Immature natural killer cell (primary cell): ENCODE data around the gene APOL4. TPM values are rescaled to one million over a fixed set of nuclear protein-coding genes. Genes with fewer than 3 reads are reported as not detected.
A peak's percentile ranks its signal among the peaks of the same experiment; 100 is the strongest.
"Not testable (repeated sequence)": the region's sequence is repeated elsewhere in the genome, so short reads cannot be mapped to it uniquely, and the experiment has no call there.

Experiments
- DNase-seq, 3 donors: peaks; one replicate each; pipeline ENCODE4 v3.0.0; 2022; ENCODE audit warnings: mixed read lengths in 1 of 3
- H3K27ac Mint-ChIP-seq, 6 donors: one replicate each; pipeline ENCODE4 v1.8.0; 2020; ENCODE audit warnings: mixed read lengths in 6 of 6, mild to moderate bottlenecking in 5 of 6, inconsistent platforms in 4 of 6, moderate library complexity in 3 of 6
- H3K27me3 Mint-ChIP-seq, 3 donors: one replicate each; pipeline ENCODE4 v1.8.0; 2020 to 2021; ENCODE audit warnings: low read depth in 3 of 3, mild to moderate bottlenecking in 3 of 3, mixed read lengths in 3 of 3, moderate library complexity in 3 of 3, inconsistent platforms in 1 of 3
- H3K36me3 Mint-ChIP-seq, 3 donors: one replicate each; pipeline ENCODE4 v1.8.0; 2020; ENCODE audit warnings: mixed read lengths in 3 of 3, inconsistent platforms in 2 of 3, mild to moderate bottlenecking in 2 of 3
- H3K4me1 Mint-ChIP-seq, 2 donors: one replicate each; pipeline ENCODE4 v1.8.0; 2020; ENCODE audit warnings: inconsistent platforms in 2 of 2, mild to moderate bottlenecking in 2 of 2, mixed read lengths in 2 of 2, moderate library complexity in 1 of 2
- H3K4me3 Mint-ChIP-seq, 5 donors: one replicate each; pipeline ENCODE4 v1.8.0; 2020; ENCODE audit warnings: mild to moderate bottlenecking in 5 of 5, mixed read lengths in 5 of 5, inconsistent platforms in 3 of 5, moderate library complexity in 3 of 5
- H3K9me3 Mint-ChIP-seq, 6 donors: one replicate each; pipeline ENCODE4 v1.8.0; 2020; ENCODE audit warnings: mild to moderate bottlenecking in 6 of 6, mixed read lengths in 6 of 6, inconsistent platforms in 4 of 6, moderate library complexity in 3 of 6
- polyA plus RNA-seq, 3 donors: library from polyadenylated mRNA; unstranded; fragments of 300-500 nt; fragmentation: Illumina TruSeq; gene quantifications; one replicate each; pipeline ENCODE4 v1.2.3, GENCODE V29; 2021

Gene APOL4
- polyA plus RNA-seq, 3 donors from 2014 or later = 0.25 to 0.27 TPM; not detected in 1

- Mint-ChIP-seq H3K9me3 (no peaks in the 10 kb centered on the region), H3K4me3 (no peak overlapping the region), H3K27me3 (peaks cover 0 to 6% (median 5%) of the 10 kb centered on the region in 3 donors), H3K27ac (peak overlapping the region in 1 of 6 donors; percentile 39), H3K36me3 (no peaks in the 10 kb centered on the region), H3K4me1 (peaks cover 12 to 18% of the 10 kb centered on the region in 2 donors)
- no peak for DNase-seq
Measured at GRCh38 chr22:36197514-36198146, 4.0 kb downstream of the APOL4 start.

- peak overlapping the region in 1 of 6 donors; percentile 39 for H3K27ac Mint-ChIP-seq
- no peak for DNase-seq
- no peak overlapping the region for H3K4me3 Mint-ChIP-seq
- H3K4me1 Mint-ChIP-seq = peaks cover 12 to 18% of the 10 kb centered on the region in 2 donors
- H3K9me3 Mint-ChIP-seq = no peaks in the 10 kb centered on the region
- no peaks in the 10 kb centered on the region for H3K36me3 Mint-ChIP-seq
- H3K27me3 Mint-ChIP-seq = peaks cover 2 to 7% (median 7%) of the 10 kb centered on the region in 3 donors
Measured at GRCh38 chr22:36197065-36197440, 4.6 kb downstream of the APOL4 start.

- Mint-ChIP-seq H3K27me3 (peaks cover 3 to 7% (median 7%) of the 10 kb centered on the region in 3 donors), H3K36me3 (no peaks in the 10 kb centered on the region), H3K27ac (peak overlapping the region in 2 of 6 donors; percentile 17 to 40), H3K4me3 (no peak overlapping the region), H3K4me1 (peaks cover 12 to 18% of the 10 kb centered on the region in 2 donors), H3K9me3 (no peaks in the 10 kb centered on the region)
- no peak for DNase-seq
Measured at GRCh38 chr22:36196254-36197064, 5.2 kb downstream of the APOL4 start.

GRCh38 chr22:36194971-36195370 lies 6.6 kb downstream of the APOL4 start:
- no peaks in the 10 kb centered on the region for H3K9me3 Mint-ChIP-seq
- no peak overlapping the region for H3K27ac Mint-ChIP-seq
- DNase-seq = peak; percentile 28 to 50 (median 35)
- H3K4me3 Mint-ChIP-seq = no peak overlapping the region
- no peaks in the 10 kb centered on the region for H3K36me3 Mint-ChIP-seq
- H3K27me3 Mint-ChIP-seq = peaks cover 5 to 7% (median 7%) of the 10 kb centered on the region in 3 donors
- peaks cover 12 to 18% of the 10 kb centered on the region in 2 donors for H3K4me1 Mint-ChIP-seq

- DNase-seq = no peak
- H3K4me3 Mint-ChIP-seq = no peak overlapping the region
- H3K36me3 Mint-ChIP-seq = no peaks in the 10 kb centered on the region
- peaks cover 12 to 18% of the 10 kb centered on the region in 2 donors for H3K4me1 Mint-ChIP-seq
- no peaks in the 10 kb centered on the region for H3K9me3 Mint-ChIP-seq
- peaks cover 5 to 7% (median 7%) of the 10 kb centered on the region in 3 donors for H3K27me3 Mint-ChIP-seq
- H3K27ac Mint-ChIP-seq = peak overlapping the region in 1 of 6 donors; percentile 51
Measured at GRCh38 chr22:36194385-36194784, 7.2 kb downstream of the APOL4 start.

- no peak for DNase-seq
- Mint-ChIP-seq H3K4me3 (no peak overlapping the region), H3K9me3 (no peaks in the 10 kb centered on the region), H3K36me3 (no peaks in the 10 kb centered on the region), H3K4me1 (peaks cover 12 to 17% of the 10 kb centered on the region in 2 donors), H3K27ac (no peak overlapping the region), H3K27me3 (peaks cover 5 to 7% (median 7%) of the 10 kb centered on the region in 3 donors)
Measured at GRCh38 chr22:36193577-36193976, 8.0 kb downstream of the APOL4 start.

- H3K36me3 Mint-ChIP-seq = no peaks in the 10 kb centered on the region
- DNase-seq = no peak
- H3K27ac Mint-ChIP-seq = peak overlapping the region in 1 of 6 donors; percentile 49
- H3K4me3 Mint-ChIP-seq = no peak overlapping the region
- H3K27me3 Mint-ChIP-seq = peaks cover 5 to 7% (median 7%) of the 10 kb centered on the region in 3 donors
- peaks cover 10 to 13% of the 10 kb centered on the region in 2 donors for H3K4me1 Mint-ChIP-seq
- H3K9me3 Mint-ChIP-seq = no peaks in the 10 kb centered on the region
Measured at GRCh38 chr22:36193171-36193570, 8.4 kb downstream of the APOL4 start.

GRCh38 chr22:36192542-36192941 lies 9.1 kb downstream of the APOL4 start:
- Mint-ChIP-seq H3K27ac (no peak overlapping the region), H3K27me3 (peaks cover 6 to 7% (median 7%) of the 10 kb centered on the region in 3 donors), H3K4me3 (no peak overlapping the region), H3K9me3 (no peaks in the 10 kb centered on the region), H3K36me3 (no peaks in the 10 kb centered on the region), H3K4me1 (peaks cover 4 to 7% of the 10 kb centered on the region in 2 donors)
- no peak for DNase-seq

GRCh38 chr22:36191106-36191836 lies 10.3 kb downstream of the APOL4 start:
- Mint-ChIP-seq H3K9me3 (no peaks in the 10 kb centered on the region), H3K27ac (peak overlapping the region in 1 of 6 donors; percentile 24), H3K4me1 (no peaks in the 10 kb centered on the region), H3K27me3 (peaks cover 6 to 7% (median 7%) of the 10 kb centered on the region in 3 donors), H3K36me3 (no peaks in the 10 kb centered on the region), H3K4me3 (no peak overlapping the region)
- no peak for DNase-seq

GRCh38 chr22:36187862-36188261 lies 13.7 kb downstream of the APOL4 start:
- not testable (repeated sequence) for H3K36me3 Mint-ChIP-seq, DNase-seq, H3K27ac Mint-ChIP-seq, H3K27me3 Mint-ChIP-seq, H3K4me1 Mint-ChIP-seq, H3K9me3 Mint-ChIP-seq, H3K4me3 Mint-ChIP-seq

GRCh38 chr22:36185828-36186624 lies 15.6 kb downstream of the APOL4 start:
- H3K27me3 Mint-ChIP-seq = peaks cover 0 to 6% (median 2%) of the 10 kb centered on the region in 3 donors
- no peak for DNase-seq
- H3K9me3 Mint-ChIP-seq = no peaks in the 10 kb centered on the region
- H3K36me3 Mint-ChIP-seq = no peaks in the 10 kb centered on the region
- no peaks in the 10 kb centered on the region for H3K4me1 Mint-ChIP-seq
- no peak overlapping the region for H3K4me3 Mint-ChIP-seq
- H3K27ac Mint-ChIP-seq = no peak overlapping the region

- H3K36me3 Mint-ChIP-seq = no peaks in the 10 kb centered on the region
- H3K27ac Mint-ChIP-seq = no peak overlapping the region
- no peak for DNase-seq
- peaks cover 0 to 6% (median 2%) of the 10 kb centered on the region in 3 donors for H3K27me3 Mint-ChIP-seq
- H3K9me3 Mint-ChIP-seq = no peaks in the 10 kb centered on the region
- H3K4me3 Mint-ChIP-seq = no peak overlapping the region
- H3K4me1 Mint-ChIP-seq = peaks cover 3 to 4% of the 10 kb centered on the region in 2 donors
Measured at GRCh38 chr22:36184433-36185025, 17.1 kb downstream of the APOL4 start.

- Mint-ChIP-seq H3K27ac (no peak overlapping the region), H3K36me3 (no peaks in the 10 kb centered on the region), H3K4me1 (peaks cover 3 to 4% of the 10 kb centered on the region in 2 donors), H3K27me3 (peaks cover 0 to 6% (median 2%) of the 10 kb centered on the region in 3 donors), H3K9me3 (no peaks in the 10 kb centered on the region), H3K4me3 (no peak overlapping the region)
- no peak for DNase-seq
Measured at GRCh38 chr22:36183446-36183845, 18.2 kb downstream of the APOL4 start.
